LoVo (cell line): Measurements from ENCODE around the gene CAMKMT.

Experiments
- DNase-seq: peaks from one replicate; pipeline ENCODE4 v3.0.0-alpha.2; 2016; ENCODE audit warnings: low spot score

CAMKMT gene

GRCh38 chr2:44801841-44802776, 440.4 kb downstream of the CAMKMT start:
- DNase-seq: no peak

DNA sequence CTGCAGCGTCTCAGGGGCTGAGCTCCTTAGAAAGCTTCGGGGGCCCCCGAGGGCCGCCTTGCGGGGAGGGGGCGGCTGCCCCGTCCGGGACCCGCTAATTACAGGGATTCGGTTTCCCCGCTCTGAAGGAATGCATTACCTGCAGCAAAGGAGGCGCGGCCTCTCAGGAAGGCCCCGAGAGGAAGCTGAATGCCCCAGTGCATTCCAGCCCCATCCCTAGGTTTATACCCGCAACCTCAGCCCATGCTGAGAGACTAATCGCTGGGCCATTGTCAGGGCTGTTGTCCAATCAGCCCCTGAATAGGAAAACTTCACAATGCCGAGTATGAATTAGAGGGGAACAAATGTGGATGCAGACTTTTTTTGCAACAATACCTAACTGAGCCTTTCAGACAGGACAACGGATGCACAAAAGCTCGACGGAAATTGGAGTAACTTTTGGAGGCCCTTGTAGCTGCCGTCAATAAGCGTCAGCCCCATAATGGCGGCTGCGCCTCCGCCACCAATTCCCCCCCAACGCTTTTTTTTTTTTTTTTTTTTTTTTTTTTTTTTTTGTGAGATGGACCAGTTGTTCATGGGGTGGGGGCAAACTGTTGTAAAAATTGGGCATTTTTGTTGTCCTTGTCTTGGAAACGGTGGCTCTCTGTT, 441.2 kb downstream of the CAMKMT start:
- DNase-seq: no peak

GRCh38 chr2:44804406-44805265, 442.9 kb downstream of the CAMKMT start:
- no peak for DNase-seq

- DNase-seq: no peak
Observed at GRCh38 chr2:44805401-44806235, 443.9 kb downstream of the CAMKMT start.

DNA sequence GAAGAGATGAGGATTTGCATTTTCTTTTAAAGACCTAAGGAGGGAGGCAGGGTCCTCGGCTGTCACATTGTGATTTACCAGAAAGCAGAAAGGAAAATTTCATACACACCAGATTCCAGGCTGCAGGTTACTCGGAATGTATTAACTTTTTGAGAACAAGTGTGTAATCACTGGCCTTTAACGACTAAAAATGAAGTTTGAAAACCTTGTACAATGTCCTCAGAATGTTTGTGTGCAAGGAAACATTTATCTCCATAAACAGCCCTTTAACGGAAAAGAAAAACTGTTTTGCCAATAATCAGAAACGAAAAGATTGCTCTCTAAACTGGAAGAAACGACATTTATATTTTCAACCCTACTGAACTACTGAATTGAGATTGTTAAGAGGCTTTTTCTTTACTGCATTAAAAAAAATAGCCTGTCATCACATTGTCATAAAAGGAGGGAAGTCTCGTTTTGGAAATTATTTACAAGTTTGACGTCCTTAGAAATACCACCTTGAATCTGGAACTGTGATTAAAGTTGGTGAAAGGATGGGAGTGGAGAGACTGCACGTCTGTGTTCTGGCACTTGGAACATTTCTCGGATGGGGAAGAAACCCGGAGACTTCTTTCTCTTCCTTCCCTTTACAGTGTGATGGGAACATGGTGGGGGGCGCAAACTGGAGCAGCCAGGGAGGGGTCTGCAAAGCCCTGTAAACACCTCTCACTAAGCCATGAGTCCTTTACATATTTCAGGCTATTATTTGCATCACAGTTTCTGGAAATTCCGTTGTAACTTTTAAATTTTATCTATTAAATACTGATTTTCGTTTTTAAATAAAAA, 445.7 kb downstream of the CAMKMT start:
- no peak for DNase-seq

GRCh38 chr2:44810892-44811530, 449.3 kb downstream of the CAMKMT start:
- DNase-seq: no peak

- DNase-seq: no peak
Observed at GRCh38 chr2:44813165-44813564, 451.4 kb downstream of the CAMKMT start.

DNA sequence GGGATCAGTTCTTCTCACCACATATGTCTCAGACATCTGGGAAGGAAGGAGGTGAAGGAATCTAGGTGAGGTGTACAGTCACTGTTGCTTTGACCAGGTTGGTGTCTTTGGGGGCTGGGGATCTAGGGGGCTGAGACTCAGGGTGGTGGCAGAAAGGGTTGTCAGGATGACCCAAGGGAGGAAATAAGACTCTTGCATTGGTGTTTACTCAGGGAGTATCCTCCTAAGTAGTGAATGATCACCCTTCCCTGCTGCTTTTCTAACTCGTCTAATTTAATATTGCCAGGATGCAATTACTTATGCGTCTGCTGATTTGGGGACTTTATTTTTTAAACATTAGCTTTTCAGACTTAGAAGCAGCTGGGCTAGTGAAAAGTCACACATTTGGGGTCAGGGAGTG, 451.9 kb downstream of the CAMKMT start:
- no peak for DNase-seq

- no peak for DNase-seq
Observed at GRCh38 chr2:44817256-44817655, 455.5 kb downstream of the CAMKMT start.

DNA sequence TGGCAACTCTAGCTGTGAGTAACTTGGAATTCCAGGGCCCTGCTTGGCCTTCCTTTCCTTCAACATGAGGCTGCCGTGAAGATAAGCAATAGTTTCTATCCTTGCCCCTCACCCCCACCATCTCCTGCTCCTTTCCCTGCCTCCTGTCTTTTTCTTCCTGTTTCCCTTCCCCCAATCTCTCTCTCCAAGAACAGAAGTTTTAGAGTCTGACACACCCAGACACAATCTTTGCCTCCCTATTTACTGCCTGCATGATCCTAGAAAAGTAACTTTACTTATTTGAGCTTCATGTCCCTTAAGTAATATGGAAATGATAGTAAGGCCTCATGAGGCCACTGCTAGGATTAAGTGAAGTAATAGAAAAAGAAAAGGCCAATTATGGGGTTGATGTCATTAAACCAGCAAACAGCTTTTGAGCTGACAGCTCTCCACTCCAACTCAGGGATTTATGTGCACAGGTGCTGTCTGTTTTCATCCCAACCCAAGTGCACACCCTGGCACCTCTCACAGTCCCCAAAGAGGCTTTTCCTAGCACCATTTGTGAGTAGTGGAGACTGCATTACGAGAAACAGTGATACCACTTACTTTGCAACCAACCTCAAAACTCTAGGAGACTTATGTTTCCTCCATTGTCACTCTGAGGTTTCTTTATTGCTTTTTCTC, 456.1 kb downstream of the CAMKMT start:
- no peak for DNase-seq

- DNase-seq: no peak
Observed at GRCh38 chr2:44819061-44819460, 457.3 kb downstream of the CAMKMT start.

DNA sequence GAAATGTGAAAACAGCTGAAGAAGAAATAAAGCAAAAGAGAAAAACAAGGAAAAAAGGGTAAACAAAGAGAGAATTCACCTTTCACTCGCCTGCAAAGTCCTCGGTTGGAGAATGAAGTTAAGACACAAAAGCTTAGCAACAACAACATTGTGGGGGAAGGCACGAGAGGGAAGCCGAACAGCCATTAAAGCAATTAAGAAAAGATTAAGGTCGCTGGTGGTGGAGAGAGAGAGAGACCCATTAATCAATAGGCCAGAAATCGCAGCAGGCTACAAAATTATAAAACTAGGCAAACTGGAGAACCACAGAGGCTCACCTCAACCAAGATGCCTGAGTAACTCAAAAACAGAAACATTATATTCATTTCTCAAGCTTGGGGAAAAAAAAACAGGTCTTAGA, 459.8 kb downstream of the CAMKMT start:
- no peak for DNase-seq

DNA sequence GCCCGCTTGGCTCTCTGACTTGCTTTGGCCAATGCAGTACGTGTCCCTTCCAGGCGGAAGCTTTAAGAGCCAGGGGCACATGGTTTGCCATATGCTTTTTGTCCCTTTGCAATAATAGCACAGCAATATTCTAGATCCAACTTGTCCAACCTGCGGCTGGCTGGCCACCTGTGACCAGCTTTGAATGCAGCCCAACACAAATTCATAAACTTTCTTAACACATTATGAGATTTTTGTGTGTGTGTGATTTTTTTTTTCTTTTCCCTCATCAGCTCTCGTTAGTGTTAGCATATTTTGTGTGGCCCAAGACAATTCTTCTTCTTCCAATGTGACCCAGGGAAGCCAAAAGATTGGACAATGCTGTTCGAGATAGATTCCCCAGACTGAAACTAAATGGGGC, 460.4 kb downstream of the CAMKMT start:
- no peak for DNase-seq
